A673 (cell line): ENCODE results near the gene LDHAL6B. TPM values are rescaled to one million over a fixed set of nuclear protein-coding genes. Genes with fewer than 3 reads are reported as not detected.

Source experiments
- BruUV-seq: library from RNA; stranded (reverse); fragments of 400-500 nt; replicated peaks from 2 replicates; lab custom pipeline; 2021; lab: Mats Ljungman, UMichigan
- CTCF ChIA-PET: fragments of 300-600 bp; sonication (Branson Sonifier 250); formaldehyde crosslinking; loops from one replicate; lab custom pipeline; 2022; ENCODE audit warnings: antibody characterized with exemption; lab: Charles Lee
- POLR2A ChIA-PET: fragments of 300-600 bp; sonication (Branson Sonifier 250); formaldehyde crosslinking; loops from one replicate; lab custom pipeline; 2022; ENCODE audit warnings: antibody characterized with exemption; ENCODE audit not compliant: low non-redundant PET; lab: Charles Lee
- DNase-seq: peaks from one replicate; pipeline ENCODE4 v3.0.0-alpha.2; 2015; ENCODE audit warnings: low spot score
- H3K27ac ChIP-seq: fragments of 200-600 bp; sonication (generic); 2 replicates; pipeline ENCODE4 v1.5.1; 2016; ENCODE audit warnings: mixed run types, low read depth, mild to moderate bottlenecking, mixed read lengths, antibody characterized with exemption, low read length; ENCODE audit not compliant: poor library complexity, severe bottlenecking
- H3K27me3 ChIP-seq: fragments of 200-600 bp; sonication (generic); replicated peaks from 2 replicates; pipeline ENCODE4 v1.6.1; 2017; ENCODE audit warnings: mixed run types, low read depth, mild to moderate bottlenecking, mixed read lengths, antibody characterized with exemption, low read length; ENCODE audit not compliant: insufficient read depth, poor library complexity
- H3K36me3 ChIP-seq: fragments of 200-600 bp; sonication (generic); 2 replicates; pipeline ENCODE4 v1.6.1; 2016; ENCODE audit warnings: mixed run types, mild to moderate bottlenecking, mixed read lengths, antibody characterized with exemption, low read length; ENCODE audit not compliant: insufficient read depth, poor library complexity, severe bottlenecking
- H3K4me1 ChIP-seq: fragments of 200-600 bp; sonication (generic); 2 replicates; pipeline ENCODE4 v1.6.1; 2017; ENCODE audit warnings: mixed run types, mild to moderate bottlenecking, mixed read lengths, antibody characterized with exemption, low read length; ENCODE audit not compliant: insufficient read depth, poor library complexity, severe bottlenecking
- H3K4me3 ChIP-seq: fragments of 200-600 bp; sonication (generic); 2 replicates; pipeline ENCODE4 v1.5.1; 2016; ENCODE audit warnings: low read depth, mixed run types, mild to moderate bottlenecking, mixed read lengths, low read length; ENCODE audit not compliant: poor library complexity, severe bottlenecking
- H3K9me3 ChIP-seq: fragments of 200-600 bp; sonication (generic); 2 replicates; pipeline ENCODE4 v1.6.1; 2016; ENCODE audit warnings: mixed run types, low read depth, mild to moderate bottlenecking, mixed read lengths, antibody characterized with exemption, low read length; ENCODE audit not compliant: poor library complexity, severe bottlenecking
- EZH2 ChIP-seq: fragments of 200-600 bp; sonication (generic); IDR thresholded peaks from 2 replicates; pipeline ENCODE4 v1.6.1; 2017; ENCODE audit warnings: borderline replicate concordance, low read depth, mild to moderate bottlenecking, mixed read lengths, antibody characterized with exemption, low read length; ENCODE audit not compliant: poor library complexity, severe bottlenecking
- intact Hi-C: fragments of 100-400 bp; cut with micrococcal nuclease; formaldehyde crosslinking; loops from one replicate; pipeline ENCODE4 v1.10.0; 2022; ENCODE audit not compliant: unreplicated experiment
- total RNA-seq: library from RNA; stranded (reverse); gene quantifications from 2 replicates; pipeline ENCODE4 v1.2.3, GENCODE V29; 2021
- TF ChIP-seq, protein P1 (sequence below): fragments of 300-800, 200-600 bp; sonication (generic); conservative IDR thresholded peaks from 2 replicates; pipeline ENCODE4 v1.5.1; 2017; ENCODE audit warnings: low read depth, mild to moderate bottlenecking, antibody characterized with exemption, low read length, moderate library complexity, mixed read lengths

The LDHAL6B gene
- total RNA-seq, 1 experiment from 2014 or later: not detected

DNA sequence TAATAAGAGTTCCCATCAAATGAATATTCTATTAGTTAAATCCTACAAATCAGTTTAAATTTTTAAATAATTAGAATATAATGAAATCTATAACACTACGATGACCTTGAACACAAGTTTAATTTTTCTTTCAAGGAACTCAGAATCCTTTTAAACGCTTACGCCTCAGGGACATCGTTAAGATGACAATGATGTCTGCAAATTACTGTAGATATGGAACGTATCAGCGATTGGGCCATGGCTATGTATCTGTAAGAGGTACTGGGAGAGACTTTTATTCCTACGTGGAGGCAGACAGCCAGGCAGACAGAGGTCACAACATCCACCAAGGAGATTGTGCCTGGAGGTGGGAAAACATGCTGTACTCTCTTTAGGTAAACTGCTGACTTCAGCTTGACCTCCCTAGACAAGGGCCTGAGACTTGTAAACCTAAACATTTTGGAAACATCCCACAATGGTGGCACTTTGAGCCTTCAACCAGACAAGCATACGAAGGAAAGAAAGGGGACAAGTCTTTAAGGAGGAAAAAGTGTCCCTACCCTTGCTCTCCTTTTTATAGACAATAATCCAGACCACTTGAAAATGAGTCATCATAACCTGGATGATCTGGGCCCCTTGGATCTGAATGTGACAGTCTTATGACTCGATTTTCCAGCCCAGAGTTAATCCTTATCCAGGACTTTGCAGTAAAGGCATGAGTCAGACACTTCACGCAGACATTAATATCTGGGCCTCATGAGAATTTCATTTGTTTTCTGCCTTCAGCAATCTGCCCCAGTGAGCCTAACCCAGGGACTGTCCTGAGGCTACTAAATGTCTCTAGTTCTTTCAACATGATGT is 6.8 kb upstream of the LDHAL6B start:
- BruUV-seq: no TSS peak
- Histone ChIP-seq H3K36me3 (no peaks in the 10 kb centered on the region), H3K9me3 (no peaks in the 10 kb centered on the region), H3K27ac (no peak overlapping the region), H3K27me3 (no peaks in the 10 kb centered on the region), H3K4me1 (peaks cover 6% of the 10 kb centered on the region), H3K4me3 (no peak overlapping the region)
- intact Hi-C loops: no loop called here
- DNase-seq: peak; percentile 63
- ChIA-PET POLR2A (no interaction called here), CTCF (no interaction called here)
- no peak for TF ChIP-seq EZH2
- TF ChIP-seq, protein P1, sequence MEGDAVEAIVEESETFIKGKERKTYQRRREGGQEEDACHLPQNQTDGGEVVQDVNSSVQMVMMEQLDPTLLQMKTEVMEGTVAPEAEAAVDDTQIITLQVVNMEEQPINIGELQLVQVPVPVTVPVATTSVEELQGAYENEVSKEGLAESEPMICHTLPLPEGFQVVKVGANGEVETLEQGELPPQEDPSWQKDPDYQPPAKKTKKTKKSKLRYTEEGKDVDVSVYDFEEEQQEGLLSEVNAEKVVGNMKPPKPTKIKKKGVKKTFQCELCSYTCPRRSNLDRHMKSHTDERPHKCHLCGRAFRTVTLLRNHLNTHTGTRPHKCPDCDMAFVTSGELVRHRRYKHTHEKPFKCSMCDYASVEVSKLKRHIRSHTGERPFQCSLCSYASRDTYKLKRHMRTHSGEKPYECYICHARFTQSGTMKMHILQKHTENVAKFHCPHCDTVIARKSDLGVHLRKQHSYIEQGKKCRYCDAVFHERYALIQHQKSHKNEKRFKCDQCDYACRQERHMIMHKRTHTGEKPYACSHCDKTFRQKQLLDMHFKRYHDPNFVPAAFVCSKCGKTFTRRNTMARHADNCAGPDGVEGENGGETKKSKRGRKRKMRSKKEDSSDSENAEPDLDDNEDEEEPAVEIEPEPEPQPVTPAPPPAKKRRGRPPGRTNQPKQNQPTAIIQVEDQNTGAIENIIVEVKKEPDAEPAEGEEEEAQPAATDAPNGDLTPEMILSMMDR: no peak

DNA sequence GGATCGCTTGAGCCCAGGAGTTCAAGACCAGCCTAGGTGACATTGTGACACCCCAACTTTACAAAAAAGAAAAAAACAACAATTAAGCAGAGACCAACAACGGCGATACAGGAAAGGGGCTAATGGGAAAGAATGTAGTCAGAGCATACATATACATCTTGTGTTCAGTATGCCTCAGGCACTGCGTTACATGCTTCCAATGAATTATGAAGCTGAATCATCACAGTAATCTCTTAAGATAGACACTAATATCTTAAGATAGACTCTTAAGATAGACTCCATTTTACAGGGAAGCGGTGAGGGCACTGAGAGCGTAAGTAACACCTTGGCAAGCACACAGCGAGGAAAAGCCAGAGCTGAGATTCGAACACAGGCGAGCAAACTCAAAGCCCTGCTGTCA is 6.1 kb upstream of the LDHAL6B start:
- H3K9me3 ChIP-seq: no peaks in the 10 kb centered on the region
- intact Hi-C loops: no loop called here
- DNase-seq: peak; percentile 42
- H3K27me3 ChIP-seq: no peaks in the 10 kb centered on the region
- no peak overlapping the region for H3K27ac ChIP-seq
- H3K4me1 ChIP-seq: peaks cover 6% of the 10 kb centered on the region
- TF ChIP-seq, protein P1: no peak
- TF ChIP-seq EZH2: no peak
- POLR2A ChIA-PET: no interaction called here
- no peak overlapping the region for H3K4me3 ChIP-seq
- BruUV-seq: no TSS peak
- H3K36me3 ChIP-seq: no peaks in the 10 kb centered on the region
- CTCF ChIA-PET: no interaction called here

DNA sequence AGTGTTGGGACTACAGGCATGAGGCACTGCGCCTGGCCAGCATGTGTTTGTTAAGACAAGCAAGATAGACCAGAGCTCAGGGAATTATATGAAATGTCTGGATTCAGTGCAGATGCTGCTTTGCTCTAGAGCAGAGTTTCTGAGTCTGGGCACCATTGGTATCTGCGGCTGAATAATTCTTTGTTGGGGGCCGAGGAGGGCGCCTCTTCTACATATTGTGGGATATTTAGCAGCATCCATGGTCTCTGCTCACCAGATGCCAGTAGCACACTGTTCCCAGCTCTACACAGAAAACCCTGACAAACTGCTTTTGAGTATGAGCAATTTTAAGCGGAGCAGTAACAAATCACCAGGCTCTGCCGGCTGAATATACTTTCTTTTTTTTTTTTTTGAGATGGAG is 3.6 kb upstream of the LDHAL6B start:
- H3K36me3 ChIP-seq: no peaks in the 10 kb centered on the region
- intact Hi-C loops: no loop called here
- no peaks in the 10 kb centered on the region for H3K27me3 ChIP-seq
- no peak for DNase-seq
- POLR2A ChIA-PET: no interaction called here
- BruUV-seq: no TSS peak
- TF ChIP-seq, protein P1: no peak
- no peak for TF ChIP-seq EZH2
- CTCF ChIA-PET: no interaction called here
- H3K4me3 ChIP-seq: no peak overlapping the region
- H3K4me1 ChIP-seq: peaks cover 6% of the 10 kb centered on the region
- no peaks in the 10 kb centered on the region for H3K9me3 ChIP-seq
- H3K27ac ChIP-seq: no peak overlapping the region
